Sigmoid colon (tissue), 4 donors: Measurements from ENCODE around the gene IL4I1.

Experiments
- CTCF ChIP-seq, 4 experiments: fragments of 450-650 bp in 3 of 4; fragments of 200-600 bp in 1 of 4; IDR thresholded peaks; one replicate each; pipeline ENCODE4 v1.5.1; 2016 to 2019; ENCODE audit warnings: antibody characterized with exemption in 4 of 4, mild to moderate bottlenecking in 3 of 4, moderate library complexity in 2 of 4
- EP300 ChIP-seq, 4 donors: sonication (generic); formaldehyde crosslinking; IDR thresholded peaks; one replicate each; pipeline ENCODE4 v1.6.1; 2017; ENCODE audit warnings: antibody characterized with exemption in 4 of 4
- POLR2A ChIP-seq, 2 donors: fragments of 450-650 bp; IDR thresholded peaks; one replicate each; pipeline ENCODE4 v1.6.1; 2016; ENCODE audit warnings: antibody characterized with exemption in 2 of 2, mild to moderate bottlenecking in 2 of 2, moderate library complexity in 2 of 2
- POLR2AphosphoS5 ChIP-seq, 4 donors: sonication (generic); formaldehyde crosslinking; IDR thresholded peaks; one replicate each; pipeline ENCODE4 v1.6.1; 2017; ENCODE audit warnings: antibody characterized with exemption in 4 of 4

- TF ChIP-seq CTCF (IDR thresholded peaks at IDR 0.05) (no peak), POLR2A (IDR thresholded peaks at IDR 0.05) (no peak), EP300 (IDR thresholded peaks at IDR 0.05) (no peak), POLR2AphosphoS5 (IDR thresholded peaks at IDR 0.05) (peak in 2 of 4 donors; percentile 19 to 66)
These were observed 32.5 kb upstream of the IL4I1 start, which contains the start of the genes ATF5 and NUP62 for GRCh38 chr19:49929121-49929610.
